ENCODE data around the gene GRAMD1B.

The GRAMD1B gene

GRCh38 chr11:123416566-123416965 is 13.5 kb upstream of the GRAMD1B start:
- no peaks in the 10 kb centered on the region for H3K9me3 ChIP-seq (ENCODE audit: low read length)
- no peak overlapping the region for H3K4me3 ChIP-seq (ENCODE audit: low read depth in 1 of 2, low read length in 2 of 2)
- H3K36me3 ChIP-seq (ENCODE audit: insufficient read depth, low read length): no peaks in the 10 kb centered on the region
- H3K27me3 ChIP-seq (ENCODE audit: control insufficient read depth in 1 of 2, insufficient read depth in 2 of 2, low read length in 2 of 2): no peaks in the 10 kb centered on the region
- no peaks in the 10 kb centered on the region for H3K4me1 ChIP-seq (ENCODE audit: insufficient read depth, low read length)
- H3K27ac ChIP-seq (ENCODE audit: low read depth, low read length): no peak overlapping the region
- no peak overlapping the region for H3K9ac ChIP-seq (ENCODE audit: low read length)

GRCh38 chr11:123418351-123419114 is 11.5 kb upstream of the GRAMD1B start:
- H3K4me1 ChIP-seq (ENCODE audit: insufficient read depth, low read length): no peaks in the 10 kb centered on the region
- no peaks in the 10 kb centered on the region for H3K9me3 ChIP-seq (ENCODE audit: low read length)
- H3K4me3 ChIP-seq (ENCODE audit: low read depth in 1 of 2, low read length in 2 of 2): no peak overlapping the region

GRCh38 chr11:123419731-123420452 is 10.2 kb upstream of the GRAMD1B start:
- H3K4me1 ChIP-seq (ENCODE audit: insufficient read depth, low read length): no peaks in the 10 kb centered on the region
- no peak overlapping the region for H3K4me3 ChIP-seq (ENCODE audit: low read depth in 1 of 2, low read length in 2 of 2)
- no peaks in the 10 kb centered on the region for H3K9me3 ChIP-seq (ENCODE audit: low read length)
- H3K27ac ChIP-seq (ENCODE audit: low read depth, low read length): no peak overlapping the region
- H3K36me3 ChIP-seq (ENCODE audit: insufficient read depth, low read length): no peaks in the 10 kb centered on the region
- no peak overlapping the region for H3K9ac ChIP-seq (ENCODE audit: low read length)
- H3K27me3 ChIP-seq (ENCODE audit: control insufficient read depth in 1 of 2, insufficient read depth in 2 of 2, low read length in 2 of 2): no peaks in the 10 kb centered on the region

More at GRCh38 chr11:123418351-123419114, 11.5 kb upstream of the GRAMD1B start:
- Histone ChIP-seq H3K36me3 (ENCODE audit: insufficient read depth, low read length) (no peaks in the 10 kb centered on the region), H3K27me3 (ENCODE audit: control insufficient read depth in 1 of 2, insufficient read depth in 2 of 2, low read length in 2 of 2) (no peaks in the 10 kb centered on the region), H3K27ac (ENCODE audit: low read depth, low read length) (no peak overlapping the region), H3K9ac (ENCODE audit: low read length) (no peak overlapping the region)

GRCh38 chr11:123421589-123421988 is 8.5 kb upstream of the GRAMD1B start:
- no peaks in the 10 kb centered on the region for H3K9me3 ChIP-seq (ENCODE audit: low read length)
- H3K27me3 ChIP-seq (ENCODE audit: control insufficient read depth in 1 of 2, insufficient read depth in 2 of 2, low read length in 2 of 2): no peaks in the 10 kb centered on the region
- no peak overlapping the region for H3K27ac ChIP-seq (ENCODE audit: low read depth, low read length)
- no peak overlapping the region for H3K4me3 ChIP-seq (ENCODE audit: low read depth in 1 of 2, low read length in 2 of 2)
- no peak overlapping the region for H3K9ac ChIP-seq (ENCODE audit: low read length)
- no peaks in the 10 kb centered on the region for H3K36me3 ChIP-seq (ENCODE audit: insufficient read depth, low read length)
- no peaks in the 10 kb centered on the region for H3K4me1 ChIP-seq (ENCODE audit: insufficient read depth, low read length)

GRCh38 chr11:123425367-123425766 is 4.7 kb upstream of the GRAMD1B start:
- no peaks in the 10 kb centered on the region for H3K9me3 ChIP-seq (ENCODE audit: low read length)
- no peak overlapping the region for H3K4me3 ChIP-seq (ENCODE audit: low read depth in 1 of 2, low read length in 2 of 2)
- H3K27me3 ChIP-seq (ENCODE audit: control insufficient read depth in 1 of 2, insufficient read depth in 2 of 2, low read length in 2 of 2): peaks cover 0 to 2% of the 10 kb centered on the region in 2 donors
- no peaks in the 10 kb centered on the region for H3K4me1 ChIP-seq (ENCODE audit: insufficient read depth, low read length)
- H3K36me3 ChIP-seq (ENCODE audit: insufficient read depth, low read length): no peaks in the 10 kb centered on the region
- H3K9ac ChIP-seq (ENCODE audit: low read length): no peak overlapping the region
- H3K27ac ChIP-seq (ENCODE audit: low read depth, low read length): no peak overlapping the region

GRCh38 chr11:123426789-123427188 is 3.3 kb upstream of the GRAMD1B start:
- Histone ChIP-seq H3K4me3 (ENCODE audit: low read depth in 1 of 2, low read length in 2 of 2) (no peak overlapping the region), H3K4me1 (ENCODE audit: insufficient read depth, low read length) (no peaks in the 10 kb centered on the region), H3K36me3 (ENCODE audit: insufficient read depth, low read length) (no peaks in the 10 kb centered on the region), H3K9me3 (ENCODE audit: low read length) (no peaks in the 10 kb centered on the region), H3K27me3 (ENCODE audit: control insufficient read depth in 1 of 2, insufficient read depth in 2 of 2, low read length in 2 of 2) (peaks cover 0 to 15% of the 10 kb centered on the region in 2 donors), H3K27ac (ENCODE audit: low read depth, low read length) (no peak overlapping the region), H3K9ac (ENCODE audit: low read length) (no peak overlapping the region)

- no peaks in the 10 kb centered on the region for H3K4me1 ChIP-seq (ENCODE audit: insufficient read depth, low read length)
- no peak overlapping the region for H3K27ac ChIP-seq (ENCODE audit: low read depth, low read length)
- H3K36me3 ChIP-seq (ENCODE audit: insufficient read depth, low read length): no peaks in the 10 kb centered on the region
- no peak overlapping the region for H3K9ac ChIP-seq (ENCODE audit: low read length)
- no peaks in the 10 kb centered on the region for H3K9me3 ChIP-seq (ENCODE audit: low read length)
- H3K27me3 ChIP-seq (ENCODE audit: control insufficient read depth in 1 of 2, insufficient read depth in 2 of 2, low read length in 2 of 2): peaks cover 0 to 15% of the 10 kb centered on the region in 2 donors
- no peak overlapping the region for H3K4me3 ChIP-seq (ENCODE audit: low read depth in 1 of 2, low read length in 2 of 2)
Measured at GRCh38 chr11:123427405-123427804, 2.7 kb upstream of the GRAMD1B start.

GRCh38 chr11:123428116-123428715 is 1.9 kb upstream of the GRAMD1B start:
- no peaks in the 10 kb centered on the region for H3K9me3 ChIP-seq (ENCODE audit: low read length)
- no peaks in the 10 kb centered on the region for H3K4me1 ChIP-seq (ENCODE audit: insufficient read depth, low read length)
- H3K4me3 ChIP-seq (ENCODE audit: low read depth in 1 of 2, low read length in 2 of 2): no peak overlapping the region
- H3K9ac ChIP-seq (ENCODE audit: low read length): no peak overlapping the region
- H3K27me3 ChIP-seq (ENCODE audit: control insufficient read depth in 1 of 2, insufficient read depth in 2 of 2, low read length in 2 of 2): peaks cover 0 to 15% of the 10 kb centered on the region in 2 donors
- no peaks in the 10 kb centered on the region for H3K36me3 ChIP-seq (ENCODE audit: insufficient read depth, low read length)
- H3K27ac ChIP-seq (ENCODE audit: low read depth, low read length): no peak overlapping the region

- Histone ChIP-seq H3K4me3 (ENCODE audit: low read depth in 1 of 2, low read length in 2 of 2) (no peak overlapping the region), H3K27ac (ENCODE audit: low read depth, low read length) (no peak overlapping the region), H3K9me3 (ENCODE audit: low read length) (no peaks in the 10 kb centered on the region), H3K9ac (ENCODE audit: low read length) (no peak overlapping the region), H3K4me1 (ENCODE audit: insufficient read depth, low read length) (no peaks in the 10 kb centered on the region), H3K27me3 (ENCODE audit: control insufficient read depth in 1 of 2, insufficient read depth in 2 of 2, low read length in 2 of 2) (peaks cover 0 to 15% of the 10 kb centered on the region in 2 donors), H3K36me3 (ENCODE audit: insufficient read depth, low read length) (no peaks in the 10 kb centered on the region)
Measured at GRCh38 chr11:123429336-123429735, 733 bp upstream of the GRAMD1B start.

GRCh38 chr11:123430721-123431497 is 840 bp downstream of the GRAMD1B start:
- H3K36me3 ChIP-seq (ENCODE audit: insufficient read depth, low read length): no peaks in the 10 kb centered on the region
- no peaks in the 10 kb centered on the region for H3K9me3 ChIP-seq (ENCODE audit: low read length)
- H3K27ac ChIP-seq (ENCODE audit: low read depth, low read length): no peak overlapping the region
- H3K4me3 ChIP-seq (ENCODE audit: low read depth in 1 of 2, low read length in 2 of 2): peak overlapping the region; percentile 50 to 69
- H3K4me1 ChIP-seq (ENCODE audit: insufficient read depth, low read length): no peaks in the 10 kb centered on the region
- peaks cover 0 to 15% of the 10 kb centered on the region in 2 donors for H3K27me3 ChIP-seq (ENCODE audit: control insufficient read depth in 1 of 2, insufficient read depth in 2 of 2, low read length in 2 of 2)
- H3K9ac ChIP-seq (ENCODE audit: low read length): no peak overlapping the region

GRCh38 chr11:123431619-123432018 is 1.6 kb downstream of the GRAMD1B start:
- H3K9ac ChIP-seq (ENCODE audit: low read length): no peak overlapping the region
- peaks cover 0 to 15% of the 10 kb centered on the region in 2 donors for H3K27me3 ChIP-seq (ENCODE audit: control insufficient read depth in 1 of 2, insufficient read depth in 2 of 2, low read length in 2 of 2)
- H3K4me3 ChIP-seq (ENCODE audit: low read depth in 1 of 2, low read length in 2 of 2): peak overlapping the region in 1 of 2 donors; percentile 50
- no peak overlapping the region for H3K27ac ChIP-seq (ENCODE audit: low read depth, low read length)
- no peaks in the 10 kb centered on the region for H3K4me1 ChIP-seq (ENCODE audit: insufficient read depth, low read length)
- no peaks in the 10 kb centered on the region for H3K9me3 ChIP-seq (ENCODE audit: low read length)
- no peaks in the 10 kb centered on the region for H3K36me3 ChIP-seq (ENCODE audit: insufficient read depth, low read length)
